SU-DHL-6 (cell line): ENCODE results near the gene TNFAIP8L2.

Experiments
- EZH2phosphoT487 ChIP-seq: fragments of 200-600 bp; sonication (generic), shearing (Covaris generic); conservative IDR thresholded peaks from 2 replicates; pipeline ENCODE4 v1.6.1; 2018; ENCODE audit warnings: mild to moderate bottlenecking, antibody characterized with exemption, low read length, moderate library complexity, mixed read lengths
- TF ChIP-seq, protein P1 (sequence below): fragments of 200-600 bp; sonication (generic); IDR thresholded peaks from one replicate; pipeline ENCODE4 v1.5.1; 2017; ENCODE audit warnings: antibody characterized with exemption, mild to moderate bottlenecking, low read length, moderate library complexity; ENCODE audit not compliant: insufficient read depth, poor library complexity, severe bottlenecking

DNA sequence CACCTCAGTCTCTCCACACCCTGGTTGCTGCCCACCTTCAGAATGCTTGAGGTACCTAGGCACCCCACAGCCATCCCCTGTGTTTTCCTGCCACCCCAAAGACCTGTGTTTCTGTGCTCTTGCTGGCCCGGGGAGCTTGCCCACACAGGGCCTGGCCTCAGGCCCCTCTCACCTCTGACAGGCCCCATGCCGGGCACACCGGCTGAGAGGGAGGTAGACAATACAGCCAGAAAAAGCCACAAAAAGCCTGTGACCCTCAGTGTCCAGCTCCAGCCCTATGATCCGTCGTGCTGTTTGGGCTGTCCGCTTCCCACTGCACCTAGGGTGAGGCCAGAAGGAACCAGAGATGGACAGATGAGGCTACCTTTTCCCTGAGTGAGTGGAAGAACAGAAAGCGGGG lies 21.5 kb upstream of the TNFAIP8L2 start:
- TF ChIP-seq, protein P1, sequence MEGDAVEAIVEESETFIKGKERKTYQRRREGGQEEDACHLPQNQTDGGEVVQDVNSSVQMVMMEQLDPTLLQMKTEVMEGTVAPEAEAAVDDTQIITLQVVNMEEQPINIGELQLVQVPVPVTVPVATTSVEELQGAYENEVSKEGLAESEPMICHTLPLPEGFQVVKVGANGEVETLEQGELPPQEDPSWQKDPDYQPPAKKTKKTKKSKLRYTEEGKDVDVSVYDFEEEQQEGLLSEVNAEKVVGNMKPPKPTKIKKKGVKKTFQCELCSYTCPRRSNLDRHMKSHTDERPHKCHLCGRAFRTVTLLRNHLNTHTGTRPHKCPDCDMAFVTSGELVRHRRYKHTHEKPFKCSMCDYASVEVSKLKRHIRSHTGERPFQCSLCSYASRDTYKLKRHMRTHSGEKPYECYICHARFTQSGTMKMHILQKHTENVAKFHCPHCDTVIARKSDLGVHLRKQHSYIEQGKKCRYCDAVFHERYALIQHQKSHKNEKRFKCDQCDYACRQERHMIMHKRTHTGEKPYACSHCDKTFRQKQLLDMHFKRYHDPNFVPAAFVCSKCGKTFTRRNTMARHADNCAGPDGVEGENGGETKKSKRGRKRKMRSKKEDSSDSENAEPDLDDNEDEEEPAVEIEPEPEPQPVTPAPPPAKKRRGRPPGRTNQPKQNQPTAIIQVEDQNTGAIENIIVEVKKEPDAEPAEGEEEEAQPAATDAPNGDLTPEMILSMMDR: no peak
- no peak for TF ChIP-seq EZH2phosphoT487
